HG02943 (cell line): ENCODE data around the gene SLC43A1.

ENCODE experiments used
- ATAC-seq: cut with Tn5 transposase; IDR thresholded peaks from one replicate; pipeline ENCODE4 v1.9.1; 2021; ENCODE audit warnings: mild to moderate bottlenecking, low read depth, moderate library complexity; ENCODE audit not compliant: unreplicated experiment

SLC43A1 gene

DNA sequence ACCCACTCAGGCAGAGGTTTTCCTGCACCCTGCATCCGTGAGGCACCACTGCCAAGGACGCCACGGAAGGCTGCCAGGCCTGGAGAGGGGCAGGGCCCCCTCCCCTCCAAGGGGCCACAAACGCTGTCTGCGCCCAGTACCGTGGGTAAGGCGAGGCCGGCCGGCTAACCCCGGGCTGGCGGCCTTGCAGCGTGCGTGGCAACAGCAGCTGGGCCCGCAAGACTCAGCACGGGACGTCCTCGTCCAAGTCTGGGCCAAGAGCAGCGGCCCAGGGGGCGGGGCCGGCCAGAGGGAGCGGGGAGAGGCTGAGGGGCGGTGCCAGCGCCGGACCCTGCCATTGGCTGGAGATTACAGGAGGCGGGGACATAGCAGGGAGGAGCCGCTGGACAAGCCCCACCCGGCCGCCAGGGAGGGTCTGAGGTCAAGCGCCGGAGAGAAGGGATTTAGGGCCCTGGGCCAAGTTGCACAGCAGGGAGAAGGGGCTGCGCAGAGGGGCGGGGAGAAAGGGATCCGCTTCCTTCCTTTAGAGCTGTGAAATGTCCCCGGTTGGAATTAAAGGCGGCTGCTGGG lies 16.0 kb downstream of the SLC43A1 start:
- peak; percentile 99 for ATAC-seq

DNA sequence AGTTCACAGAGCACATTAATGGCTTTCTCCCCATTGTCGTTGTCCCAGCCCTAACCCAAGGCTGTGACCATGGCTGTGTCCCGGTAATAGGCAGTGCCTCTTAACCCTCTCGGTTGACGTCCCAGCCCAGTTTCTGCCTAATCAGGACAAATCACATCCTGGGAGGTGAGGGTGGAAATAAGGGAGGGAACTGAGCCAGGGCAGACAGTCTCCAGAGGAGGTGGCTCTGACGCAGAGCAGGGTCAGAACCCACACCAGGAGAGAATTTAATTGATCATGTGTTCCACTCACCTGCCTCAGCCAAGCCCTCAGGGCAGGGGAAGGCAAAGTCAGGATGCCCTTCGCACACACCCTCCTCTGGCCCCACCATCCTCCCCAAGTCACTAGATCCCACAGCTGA lies 17.0 kb downstream of the SLC43A1 start:
- no peak for ATAC-seq

DNA sequence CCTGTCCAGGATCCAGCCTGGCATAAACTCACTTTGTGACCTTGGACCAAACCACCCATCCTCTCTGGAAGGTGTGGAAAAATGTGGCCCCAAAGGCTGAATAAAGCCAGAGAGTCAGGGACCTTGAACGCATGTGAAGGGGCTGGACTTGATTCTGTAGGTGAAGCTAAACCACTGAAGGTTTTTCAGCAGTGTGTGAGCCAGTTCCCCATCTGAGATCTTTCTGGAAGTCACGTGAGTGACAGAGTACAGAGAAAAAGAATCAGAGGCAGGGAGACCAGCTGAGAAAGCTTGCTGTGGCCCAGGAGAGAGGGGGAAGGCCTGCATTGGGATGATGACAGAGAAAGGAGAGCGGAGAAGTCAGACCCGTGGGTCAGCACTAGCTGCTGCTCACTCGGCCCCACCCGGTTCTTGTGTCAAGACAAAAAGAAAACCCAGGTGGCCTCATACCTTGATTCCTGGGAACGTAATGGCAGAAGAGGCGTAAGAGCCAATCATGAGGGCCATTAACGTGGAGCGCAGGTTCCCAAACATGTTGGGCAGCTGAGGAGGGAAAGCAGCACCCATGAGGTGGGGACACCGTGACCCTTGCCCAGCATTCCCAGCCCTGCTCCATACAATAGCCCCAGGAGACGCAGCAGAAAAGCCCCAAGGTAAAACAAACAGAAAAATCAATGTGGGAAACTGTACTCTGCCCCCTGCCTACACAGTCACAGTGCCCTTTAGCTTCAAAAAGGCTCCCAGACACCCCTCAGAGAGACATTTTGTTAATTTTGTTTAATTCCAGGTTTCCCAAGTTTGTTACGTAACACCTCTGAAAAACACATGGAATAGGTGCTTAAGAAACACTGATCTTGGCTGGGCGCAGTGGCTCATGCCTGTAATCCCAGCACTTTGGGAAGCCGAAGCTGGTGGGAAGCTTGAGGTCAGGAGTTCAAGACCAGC lies 17.9 kb downstream of the SLC43A1 start:
- no peak for ATAC-seq

DNA sequence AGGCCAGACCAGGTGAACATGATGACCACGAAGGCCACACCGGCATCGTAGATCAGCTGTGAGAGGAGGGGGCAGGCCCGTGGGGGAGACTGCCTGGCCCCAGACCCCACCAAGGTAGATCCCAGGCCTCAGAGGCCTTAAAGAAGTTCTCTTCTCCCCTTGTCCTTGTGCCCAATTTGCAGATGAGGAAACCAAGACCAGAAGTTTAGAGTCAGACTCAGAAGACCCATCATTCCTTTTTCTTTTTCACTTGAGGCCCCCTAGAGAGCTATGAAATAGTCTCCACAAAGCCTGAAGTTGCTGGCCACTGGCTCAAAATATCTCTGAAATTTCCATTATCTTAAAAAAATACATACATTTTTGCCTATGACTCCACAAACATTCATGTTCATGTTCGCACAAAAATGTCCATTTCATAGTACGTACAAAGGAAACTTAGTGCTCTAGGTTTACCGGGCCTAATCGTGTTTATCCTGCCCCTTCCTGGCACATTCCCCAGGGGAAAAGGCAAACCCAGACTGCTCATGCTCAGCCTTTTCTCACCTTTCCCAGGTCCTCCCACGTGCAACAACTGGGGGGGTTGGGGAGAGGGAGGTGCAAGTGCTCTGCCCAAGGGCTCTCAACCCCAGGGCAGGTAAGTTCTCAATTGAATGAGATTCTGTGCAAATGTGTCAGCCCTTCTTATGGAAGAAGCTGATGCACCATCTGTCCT lies 19.2 kb downstream of the SLC43A1 start:
- ATAC-seq = no peak

DNA sequence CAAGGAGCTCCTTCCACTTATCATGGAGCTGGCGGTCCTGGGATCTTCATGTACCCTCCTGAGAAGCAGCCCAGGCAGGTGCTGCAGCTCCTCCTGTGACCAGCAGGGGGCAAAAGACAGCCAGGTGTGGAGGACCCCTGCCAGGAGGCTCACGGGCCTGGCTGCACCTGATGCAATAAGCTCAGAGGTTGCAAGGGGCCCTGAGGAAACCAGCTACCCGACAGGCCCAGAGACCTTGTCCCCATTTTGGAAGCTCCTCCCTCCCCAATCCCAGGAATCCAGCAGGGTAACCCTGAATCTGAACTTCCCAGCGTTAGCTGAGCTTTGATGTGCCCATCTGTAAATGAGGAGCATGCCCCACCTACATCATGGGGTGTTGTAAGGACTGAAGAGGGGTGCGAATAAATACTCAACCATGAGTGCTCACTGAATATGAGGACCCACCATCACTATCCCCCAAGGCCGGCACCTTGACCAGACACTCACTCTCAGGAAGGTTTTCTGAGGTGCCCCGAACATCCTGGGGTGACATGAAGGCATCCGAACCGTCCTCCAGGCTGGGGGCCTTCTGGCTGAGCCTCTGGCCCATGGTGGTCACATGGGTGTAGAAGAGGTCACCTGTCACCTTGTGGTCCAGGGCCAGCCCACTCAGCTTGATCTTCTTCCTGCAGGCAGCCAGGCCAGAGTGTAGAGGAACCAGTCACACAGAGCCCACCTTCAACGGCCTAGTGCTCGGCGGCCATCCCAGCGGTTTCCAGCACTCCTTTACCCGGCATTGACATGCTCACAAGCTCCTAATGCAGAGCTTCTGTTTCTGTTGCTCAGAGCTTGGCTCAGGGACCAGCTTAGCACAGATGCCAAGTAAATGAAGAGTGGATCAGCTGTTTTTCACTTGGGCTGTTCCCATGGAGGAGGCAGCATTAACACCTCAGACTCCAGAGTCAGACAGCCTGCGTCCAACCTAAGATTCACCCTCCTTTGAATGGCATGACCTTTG lies 21.7 kb downstream of the SLC43A1 start:
- no peak for ATAC-seq

DNA sequence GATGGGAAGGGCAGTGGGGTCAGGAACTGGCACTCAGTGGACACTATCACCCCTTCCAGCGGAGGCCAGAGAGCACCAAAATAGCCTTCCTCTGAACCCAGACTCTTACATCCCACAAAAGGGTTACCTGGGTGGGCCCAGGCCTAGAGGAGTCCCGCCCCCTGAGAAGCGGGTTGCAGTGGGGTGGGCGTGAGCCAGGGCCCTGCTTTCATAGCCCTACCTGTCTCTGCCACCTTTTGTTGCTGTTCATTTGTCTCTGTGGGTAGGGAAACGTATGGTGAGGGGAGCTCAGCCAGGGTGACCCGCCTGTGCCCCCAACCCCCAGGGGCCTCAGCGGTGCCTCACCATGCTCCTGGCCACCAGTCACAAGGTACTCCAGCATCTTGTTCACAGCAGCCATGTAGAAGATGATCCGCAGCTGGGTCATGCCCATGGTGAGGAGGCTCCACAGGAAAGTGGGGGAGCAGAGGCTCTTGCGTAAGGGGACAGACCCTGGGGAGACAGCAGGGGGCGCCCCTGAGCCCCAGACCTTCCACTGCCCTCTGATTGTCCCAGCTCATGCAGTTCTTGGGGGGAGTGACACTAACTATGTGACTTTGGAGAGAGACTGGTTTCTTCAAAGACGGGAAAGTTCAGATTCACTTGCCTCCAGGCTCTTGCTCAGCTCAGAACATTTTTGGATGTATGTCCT lies 24.0 kb downstream of the SLC43A1 start:
- ATAC-seq = no peak

DNA sequence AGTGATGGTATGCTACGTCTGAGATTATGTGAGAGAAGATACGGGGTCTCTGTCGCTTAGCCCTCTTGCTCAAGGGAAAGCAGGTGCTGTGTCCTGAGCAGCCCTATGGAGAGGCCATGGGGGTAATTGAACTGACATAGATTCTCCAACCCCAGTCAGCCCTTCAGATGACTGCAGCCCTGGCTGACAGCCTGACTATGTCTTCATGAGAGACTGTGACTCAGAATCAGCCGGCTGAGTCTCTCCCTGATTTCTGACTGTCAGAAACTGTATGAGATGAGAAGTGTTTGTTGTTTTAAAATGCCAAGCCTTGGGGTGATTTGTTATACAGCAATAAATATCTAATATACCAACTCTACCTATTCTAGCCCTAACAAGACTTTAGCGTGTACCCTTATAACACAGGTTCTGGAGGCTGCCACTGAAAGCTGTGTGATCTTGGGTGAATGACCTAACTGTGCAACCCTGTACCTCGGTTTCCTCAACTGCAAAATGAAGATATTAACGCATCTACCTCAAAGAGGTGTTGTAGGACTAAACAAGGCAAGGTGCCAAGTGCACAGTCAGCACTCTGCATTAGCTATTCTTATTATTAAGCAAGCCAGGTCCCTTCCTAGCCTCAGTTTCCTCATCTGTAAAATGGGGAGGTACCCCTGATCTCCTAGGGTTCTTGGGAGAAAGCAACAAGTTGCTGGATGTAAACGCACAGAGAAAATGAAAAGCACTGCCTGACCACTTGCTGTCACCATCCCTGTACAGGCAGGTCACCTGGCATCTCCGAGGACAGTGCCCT lies 24.9 kb downstream of the SLC43A1 start:
- no peak for ATAC-seq

DNA sequence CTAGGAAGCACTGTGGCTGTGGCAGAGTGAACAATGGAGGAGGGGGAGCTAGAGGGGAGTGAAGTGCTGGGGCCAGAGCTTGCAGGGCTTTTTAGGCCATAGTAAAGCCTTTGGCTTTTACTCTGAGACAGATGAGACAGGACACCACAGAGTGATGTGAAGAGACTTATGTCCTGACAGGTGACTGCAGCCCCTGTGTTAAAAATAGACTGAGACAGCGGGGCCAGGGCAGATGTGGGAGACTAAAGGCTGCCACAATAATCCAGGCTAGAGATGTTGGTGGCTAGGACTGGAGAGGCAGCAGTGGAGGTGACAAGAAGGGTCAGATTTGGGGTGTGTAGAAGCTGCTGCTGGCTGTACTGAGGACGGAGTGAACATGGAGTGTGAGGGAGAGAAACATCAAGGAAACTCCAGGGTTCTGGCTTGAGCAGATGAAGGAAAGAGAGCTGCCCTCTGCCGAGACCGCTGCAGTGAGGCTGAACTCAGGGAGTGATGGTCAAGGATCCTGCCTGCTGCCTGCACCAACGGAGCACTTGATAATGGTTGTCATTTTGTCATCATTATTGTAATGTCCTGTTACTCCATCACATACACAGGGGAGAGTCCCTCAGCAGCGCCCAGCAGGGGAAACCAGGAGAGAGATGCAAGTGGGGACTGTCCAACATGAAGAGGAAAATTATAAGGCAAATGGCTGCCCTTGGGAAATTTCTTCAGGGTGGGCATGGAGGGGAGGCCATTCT lies 27.4 kb downstream of the SLC43A1 start:
- ATAC-seq = no peak

DNA sequence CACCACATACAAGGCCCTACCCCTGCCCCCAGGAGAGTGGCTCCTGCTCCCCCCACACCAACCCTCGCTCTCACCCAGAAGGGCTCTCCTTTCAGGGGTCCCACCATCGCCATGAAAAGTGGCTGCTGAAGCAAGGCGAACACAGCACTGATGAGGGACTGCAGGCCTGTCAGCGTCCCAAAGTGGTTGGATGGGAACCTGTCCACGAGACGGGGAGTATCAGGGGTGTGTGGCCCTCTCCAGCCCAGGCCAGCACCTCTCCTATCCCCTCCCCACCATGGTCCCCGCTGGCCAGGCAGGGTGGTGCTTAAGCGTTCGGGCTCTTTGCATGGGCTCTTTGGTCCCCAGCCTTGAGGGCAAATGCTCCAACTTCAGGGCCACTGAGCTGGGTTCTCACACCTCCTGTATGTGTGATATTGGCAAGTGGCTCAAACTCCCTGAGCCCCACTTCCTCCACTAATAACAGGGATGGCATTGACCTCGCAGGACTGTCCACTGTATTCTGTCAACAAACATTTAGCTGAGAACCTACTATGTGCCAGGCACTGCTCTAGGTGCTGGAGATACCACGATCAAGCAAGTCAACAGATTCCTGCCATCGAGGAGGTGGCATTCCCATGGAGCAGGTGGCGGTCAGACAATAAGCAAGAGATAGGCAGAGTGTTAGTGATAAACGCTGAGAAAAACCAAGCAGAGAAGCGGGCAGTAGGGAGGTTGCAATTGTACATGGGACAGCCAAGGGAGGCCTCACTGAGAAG lies 28.3 kb downstream of the SLC43A1 start:
- no peak for ATAC-seq

DNA sequence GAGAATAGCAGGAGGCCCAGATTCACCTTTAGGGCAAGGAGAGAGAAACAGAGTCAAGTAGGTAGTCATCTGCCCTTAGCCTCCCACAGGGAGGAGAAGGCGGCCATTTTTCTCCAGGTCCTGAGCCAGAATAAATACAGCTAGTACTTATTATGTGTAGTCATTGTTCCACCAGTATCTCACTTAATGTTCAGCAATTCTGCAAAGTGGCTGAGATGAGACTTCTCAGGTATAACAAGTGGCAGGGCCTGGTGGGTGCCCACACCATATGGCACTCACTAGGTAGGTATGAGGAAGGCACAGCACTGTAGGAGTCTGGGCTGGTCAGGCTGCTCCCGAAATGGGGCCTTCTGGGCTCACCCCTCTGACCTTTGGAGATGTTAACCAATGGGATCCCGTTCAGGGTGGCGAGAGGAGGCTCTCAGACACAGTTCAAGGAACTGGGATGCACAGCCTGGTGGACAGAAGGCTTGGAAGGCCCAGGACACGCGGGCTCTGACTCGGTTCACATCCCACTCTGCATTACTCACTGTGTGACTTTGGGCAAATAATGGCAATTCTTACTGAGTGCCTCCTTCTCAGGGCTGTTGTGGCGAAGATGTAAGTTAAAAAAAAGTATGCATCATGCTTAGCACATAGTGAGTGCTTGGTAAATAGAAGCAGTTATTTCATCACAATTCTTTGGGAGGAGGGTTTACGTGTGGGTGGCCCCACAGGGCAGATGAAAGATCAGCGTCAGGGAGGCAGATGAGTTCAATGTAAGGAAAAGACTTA lies 30.1 kb downstream of the SLC43A1 start:
- no peak for ATAC-seq

DNA sequence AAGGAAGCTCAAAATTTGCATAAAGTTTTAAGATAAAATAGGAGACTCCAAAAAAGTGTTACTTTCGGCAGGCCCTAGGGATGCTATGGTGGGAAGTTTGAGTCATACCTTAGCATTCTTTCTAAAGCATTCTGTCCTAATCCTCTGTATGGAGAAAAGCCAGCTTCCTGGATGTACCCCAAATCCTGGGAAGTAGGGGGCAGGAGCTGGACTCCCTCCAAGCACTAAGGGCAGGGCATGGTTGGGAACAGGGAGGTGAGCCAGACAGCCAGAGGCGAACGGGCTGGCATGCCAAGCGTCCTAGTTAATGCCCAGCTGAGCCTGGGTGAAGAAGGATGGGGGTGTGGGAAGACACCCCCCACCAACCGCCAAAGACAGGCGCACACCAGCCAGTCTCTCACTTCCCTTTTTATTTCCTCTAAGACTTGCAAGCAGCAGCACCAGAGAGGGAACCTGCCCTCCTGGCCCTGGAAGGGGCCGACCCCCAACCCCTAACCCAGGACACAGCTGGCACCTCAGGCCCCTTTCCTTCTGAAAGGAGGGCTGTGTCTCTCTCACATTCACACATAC lies 31.3 kb downstream of the SLC43A1 start:
- peak; percentile 68 for ATAC-seq

DNA sequence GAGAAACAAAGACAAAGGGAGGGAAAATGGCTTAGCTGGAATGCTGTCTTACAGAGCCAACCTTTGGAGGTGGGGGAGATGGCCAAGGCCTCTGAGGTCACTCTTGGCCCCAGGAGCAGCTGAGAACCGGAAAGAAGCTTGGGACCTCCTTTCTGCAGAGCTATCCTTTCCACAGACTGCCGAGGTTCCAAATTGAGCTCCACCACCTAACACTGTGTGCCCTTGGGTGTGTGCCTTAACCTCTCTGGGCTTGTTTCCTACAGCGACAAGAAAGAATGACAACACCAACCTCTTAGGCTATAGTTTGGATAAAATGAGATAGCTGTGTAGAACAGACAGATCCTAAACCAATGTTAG lies 32.0 kb downstream of the SLC43A1 start:
- no peak for ATAC-seq

DNA sequence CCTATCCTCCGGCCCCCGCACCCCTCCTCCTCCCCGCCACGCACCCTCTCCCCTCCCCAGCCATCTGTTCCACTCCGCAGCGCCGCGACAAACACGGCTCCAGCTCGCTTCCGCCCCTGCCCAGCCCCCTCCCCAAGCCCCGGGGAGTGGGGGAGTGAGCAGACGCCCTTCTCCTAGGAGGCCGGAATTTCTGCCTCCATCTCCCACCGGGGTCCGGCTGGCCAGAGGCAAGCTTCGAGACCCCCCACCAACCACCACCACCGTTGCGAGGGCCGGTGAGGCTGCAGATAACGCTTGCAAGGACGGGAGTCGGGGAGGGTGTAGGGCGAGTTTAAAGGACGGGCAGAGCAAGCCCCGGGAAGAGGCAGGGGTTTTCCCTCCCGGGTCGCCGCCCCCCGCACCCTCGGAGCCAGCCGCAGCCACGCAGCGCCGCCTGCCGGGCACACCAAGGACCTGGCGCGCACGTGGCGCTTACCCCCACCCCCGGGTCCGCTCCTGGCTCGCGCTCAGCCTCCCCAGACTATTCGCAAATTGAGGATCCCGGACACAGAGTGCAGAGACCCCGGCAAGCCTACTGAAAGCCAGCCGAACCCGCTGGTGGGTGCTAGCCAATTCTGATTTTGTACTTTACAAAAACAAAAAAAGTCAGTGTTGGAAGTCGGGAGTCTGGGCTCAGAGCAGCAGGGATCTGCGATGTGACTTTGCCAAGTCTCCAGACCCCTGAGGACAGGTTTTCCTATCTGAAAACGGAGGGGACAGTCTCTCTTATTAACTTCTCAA lies 32.5 kb downstream of the SLC43A1 start:
- no peak for ATAC-seq

DNA sequence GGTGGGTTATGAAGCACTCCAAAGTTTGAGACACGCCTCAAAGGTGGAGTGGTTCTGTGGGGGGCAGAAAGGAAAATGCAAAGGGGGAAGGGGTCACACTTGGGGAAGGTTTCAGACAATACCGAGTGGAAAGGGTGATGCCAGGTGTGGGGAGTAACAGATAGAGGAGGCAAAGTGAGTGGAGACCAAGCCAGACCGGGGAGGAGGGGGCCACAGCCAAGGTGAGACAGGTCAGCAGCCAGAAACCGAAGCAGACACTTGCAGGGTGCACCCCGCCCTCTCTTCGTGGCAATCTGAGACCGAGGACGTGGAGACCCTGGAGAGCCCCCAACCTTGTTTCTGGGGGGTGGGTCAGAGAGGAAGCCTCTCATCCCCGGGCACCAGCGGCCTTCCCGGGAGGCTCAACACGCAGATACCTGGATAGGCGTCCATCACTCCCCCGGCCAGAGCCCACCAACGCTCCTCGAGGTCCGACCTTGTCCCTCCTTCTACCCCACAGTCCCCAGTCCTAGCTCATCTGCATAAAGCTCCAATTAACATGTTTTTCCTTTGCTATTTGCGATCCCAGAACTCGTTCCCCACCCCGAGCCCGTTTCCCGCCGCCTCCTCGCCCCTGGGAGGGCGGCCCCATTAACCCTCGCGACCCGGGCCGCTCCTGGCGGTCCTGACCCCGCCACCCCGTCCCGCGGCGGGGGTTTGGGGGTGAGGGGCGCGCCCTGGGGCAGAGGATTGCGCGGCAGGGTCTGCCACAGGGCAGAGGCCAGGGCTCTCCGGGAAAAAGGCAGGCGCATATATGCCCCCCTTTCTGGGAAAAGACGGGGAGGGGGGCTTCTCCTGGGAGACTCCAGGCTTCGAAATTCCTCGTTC lies 33.4 kb downstream of the SLC43A1 start:
- ATAC-seq = no peak

DNA sequence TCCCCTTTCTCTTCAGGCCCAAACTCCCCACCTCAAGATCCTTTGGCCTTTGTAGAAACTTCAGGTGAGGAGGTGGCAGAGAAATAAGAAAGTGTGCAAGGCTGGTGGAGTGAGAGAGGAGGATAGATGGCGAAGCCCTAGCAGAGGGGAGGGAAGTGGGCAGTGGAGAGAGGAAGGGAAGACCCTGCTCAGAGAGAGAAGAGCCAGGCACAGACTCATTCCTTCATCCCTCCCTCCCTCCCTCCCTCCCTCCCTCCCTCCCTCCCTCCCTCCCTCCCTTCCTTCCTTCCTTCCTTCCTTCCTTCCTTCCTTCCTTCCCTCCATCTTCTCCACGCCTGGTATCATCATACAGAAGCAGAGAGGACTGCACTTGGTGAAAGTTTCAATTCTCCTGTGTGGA lies 34.2 kb downstream of the SLC43A1 start:
- ATAC-seq = no peak
